H54 (cell line): ENCODE results near the gene GLDC.

Experiments
- DNase-seq: peaks from one replicate; pipeline ENCODE4 v3.0.0; 2011; ENCODE audit warnings: low spot score, mixed read lengths; ENCODE audit not compliant: insufficient read length
- FAIRE-seq: peaks from 3 replicates; lab custom pipeline; 2011; peaks lifted over from hg19 to GRCh38; lab: Jason Lieb, UNC
- POLR2A ChIP-seq: IDR thresholded peaks from 2 replicates; pipeline ENCODE4 v1.6.1; 2011; ENCODE audit warnings: low read depth, mild to moderate bottlenecking, low read length

GLDC gene

GRCh38 chr9:6620353-6620752 is 25.2 kb downstream of the GLDC start:
- FAIRE-seq: no peak
- DNase-seq: no peak
- no peak for TF ChIP-seq POLR2A

GRCh38 chr9:6619909-6620308 is 25.6 kb downstream of the GLDC start:
- DNase-seq (no peak), FAIRE-seq (no peak)
- no peak for TF ChIP-seq POLR2A

GRCh38 chr9:6616951-6617602 is 28.5 kb downstream of the GLDC start:
- TF ChIP-seq POLR2A: no peak
- no peak for FAIRE-seq
- no peak for DNase-seq

- DNase-seq (no peak), FAIRE-seq (no peak)
- TF ChIP-seq POLR2A: no peak
Observed at GRCh38 chr9:6614489-6614888, 31.0 kb downstream of the GLDC start.

- FAIRE-seq (no peak), DNase-seq (no peak)
- no peak for TF ChIP-seq POLR2A
Observed at GRCh38 chr9:6611865-6612264, 33.7 kb downstream of the GLDC start.

- FAIRE-seq (no peak), DNase-seq (no peak)
- no peak for TF ChIP-seq POLR2A
Observed at GRCh38 chr9:6610073-6610472, 35.5 kb downstream of the GLDC start.

- no peak for FAIRE-seq
- DNase-seq: no peak
- no peak for TF ChIP-seq POLR2A
Observed at GRCh38 chr9:6609497-6610016, 36.0 kb downstream of the GLDC start.

GRCh38 chr9:6605202-6605601 is 40.3 kb downstream of the GLDC start:
- no peak for TF ChIP-seq POLR2A
- DNase-seq (no peak), FAIRE-seq (no peak)

- DNase-seq (no peak), FAIRE-seq (no peak)
- TF ChIP-seq POLR2A: no peak
Observed at GRCh38 chr9:6600426-6600825, 45.1 kb downstream of the GLDC start.

- DNase-seq (no peak), FAIRE-seq (no peak)
- no peak for TF ChIP-seq POLR2A
Observed at GRCh38 chr9:6600006-6600405, 45.5 kb downstream of the GLDC start.

- FAIRE-seq (no peak), DNase-seq (no peak)
- TF ChIP-seq POLR2A: no peak
Observed at GRCh38 chr9:6598249-6598725, 47.2 kb downstream of the GLDC start.

GRCh38 chr9:6592791-6593190 is 52.7 kb downstream of the GLDC start:
- DNase-seq (no peak), FAIRE-seq (no peak)
- no peak for TF ChIP-seq POLR2A

- no peak for FAIRE-seq
- no peak for DNase-seq
Observed at GRCh38 chr9:6592231-6592630, 53.3 kb downstream of the GLDC start.

GRCh38 chr9:6590772-6591384 is 54.7 kb downstream of the GLDC start:
- FAIRE-seq: no peak
- TF ChIP-seq POLR2A: no peak
- no peak for DNase-seq

More at GRCh38 chr9:6592231-6592630, 53.3 kb downstream of the GLDC start:
- no peak for TF ChIP-seq POLR2A

GRCh38 chr9:6590334-6590733 is 55.2 kb downstream of the GLDC start:
- no peak for TF ChIP-seq POLR2A
- no peak for DNase-seq
- no peak for FAIRE-seq
